CD4-positive, alpha-beta T cell treated with Interleukin-15 for 1 hour (primary cell): ENCODE measurements around the gene ASPRV1.

Experiments used
- DNase-seq: peaks from one replicate; pipeline ENCODE4 v3.0.0-alpha.2; 2020

The ASPRV1 gene

DNA sequence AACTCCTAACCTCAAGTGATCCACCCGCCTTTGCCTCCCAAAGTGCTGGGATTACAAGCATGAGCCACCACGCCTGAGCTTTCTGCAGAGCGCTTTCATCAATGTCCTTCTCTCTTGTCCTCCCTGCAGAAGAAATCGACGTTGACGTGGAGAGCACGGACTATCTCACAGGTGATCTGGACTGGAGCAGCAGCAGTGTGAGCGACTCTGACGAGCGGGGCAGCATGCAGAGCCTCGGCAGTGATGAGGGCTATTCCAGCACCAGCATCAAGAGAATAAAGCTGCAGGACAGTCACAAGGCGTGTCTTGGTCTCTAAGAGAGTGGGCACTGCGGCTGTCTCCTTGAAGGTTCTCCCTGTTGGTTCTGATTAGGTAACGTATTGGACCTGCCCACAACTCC lies 23.5 kb downstream of the ASPRV1 start:
- no peak for DNase-seq

DNA sequence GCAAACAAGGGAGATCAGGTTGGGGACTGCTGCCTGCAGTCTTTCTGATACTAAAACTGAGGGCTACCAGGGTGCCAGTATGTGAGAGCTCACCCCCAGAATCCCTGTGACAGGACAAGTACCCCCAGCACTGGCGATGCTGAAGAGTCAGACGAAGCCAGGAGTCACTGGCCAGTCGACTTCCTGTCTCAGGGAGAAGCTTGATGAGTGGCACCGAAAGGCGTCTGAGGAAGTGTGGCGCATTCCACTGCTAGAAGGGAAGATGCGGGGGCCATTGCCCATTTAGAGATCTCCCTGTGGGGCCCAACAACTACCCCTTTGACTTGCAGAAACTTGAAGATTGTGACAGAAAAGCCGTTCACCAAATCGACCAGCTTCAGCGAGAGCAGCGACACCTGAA lies 24.5 kb downstream of the ASPRV1 start:
- DNase-seq = no peak

DNA sequence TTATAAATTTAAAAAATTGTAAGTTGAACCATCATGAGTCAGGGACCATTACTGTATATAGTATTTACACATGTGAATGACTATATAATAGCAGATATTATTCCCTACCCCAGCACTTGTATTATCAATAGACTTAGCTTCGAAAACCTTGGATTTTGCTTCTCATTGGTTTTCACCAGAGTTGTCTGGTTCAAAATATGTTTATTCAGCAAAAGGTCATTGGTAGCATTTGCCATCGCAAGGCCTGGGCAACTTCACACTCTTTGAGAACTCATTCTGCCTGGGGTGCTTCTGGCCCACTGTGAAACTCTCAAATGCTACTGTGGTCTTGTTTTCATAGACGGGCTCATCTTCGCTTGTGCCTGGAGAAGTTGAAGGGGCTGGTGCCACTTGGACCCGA lies 26.4 kb downstream of the ASPRV1 start:
- no peak for DNase-seq

DNA sequence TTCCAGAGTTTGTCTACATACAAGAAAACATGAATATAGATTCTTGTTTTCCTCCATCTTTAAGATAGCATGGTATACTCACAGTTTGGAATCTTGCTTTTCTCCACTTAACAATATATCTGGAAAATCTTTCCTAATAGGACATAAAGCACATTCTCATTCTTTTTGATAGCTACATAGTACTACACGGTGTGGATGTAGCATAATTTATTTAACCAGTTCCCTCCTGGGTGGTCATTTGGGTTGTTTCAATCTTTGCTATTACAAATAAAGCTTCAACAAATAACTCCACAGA lies 26.9 kb downstream of the ASPRV1 start:
- no peak for DNase-seq

DNA sequence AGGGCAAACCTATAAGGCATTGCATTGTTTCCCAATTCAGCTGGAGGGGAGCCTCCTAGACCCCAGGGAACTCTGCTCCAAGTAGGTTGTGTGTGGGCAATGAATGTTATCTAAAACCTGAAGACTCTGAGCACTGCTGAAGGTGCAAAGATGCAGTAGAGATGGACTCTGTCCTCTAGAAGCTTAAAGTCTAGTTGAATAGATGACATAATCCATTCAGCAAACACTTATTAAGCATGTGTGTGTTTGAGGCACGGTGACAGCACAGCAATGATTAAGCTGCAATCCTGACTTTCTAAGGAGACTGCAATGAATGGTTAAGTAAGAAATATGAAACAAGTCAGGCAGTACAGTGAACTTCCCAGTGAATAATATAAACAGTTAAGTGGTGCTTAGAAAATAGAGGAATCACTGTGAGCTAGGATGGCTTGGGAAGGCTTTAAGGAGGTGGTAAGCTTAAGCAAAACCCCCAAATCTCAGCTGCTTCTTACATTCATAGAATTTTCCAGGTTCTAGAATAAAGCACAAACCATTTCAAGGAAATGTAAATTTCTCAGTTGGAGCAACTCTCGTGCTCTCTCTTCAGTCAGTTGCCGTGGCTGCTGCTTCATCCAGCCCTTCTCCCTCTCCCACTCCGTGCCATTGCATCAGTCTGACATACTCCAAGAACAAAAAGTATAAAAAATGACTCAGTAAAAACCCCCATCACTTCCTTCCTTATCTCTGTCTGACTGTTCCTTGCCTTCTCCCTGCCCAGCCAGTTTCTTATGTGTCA lies 27.4 kb downstream of the ASPRV1 start:
- peak; percentile 43 for DNase-seq

DNA sequence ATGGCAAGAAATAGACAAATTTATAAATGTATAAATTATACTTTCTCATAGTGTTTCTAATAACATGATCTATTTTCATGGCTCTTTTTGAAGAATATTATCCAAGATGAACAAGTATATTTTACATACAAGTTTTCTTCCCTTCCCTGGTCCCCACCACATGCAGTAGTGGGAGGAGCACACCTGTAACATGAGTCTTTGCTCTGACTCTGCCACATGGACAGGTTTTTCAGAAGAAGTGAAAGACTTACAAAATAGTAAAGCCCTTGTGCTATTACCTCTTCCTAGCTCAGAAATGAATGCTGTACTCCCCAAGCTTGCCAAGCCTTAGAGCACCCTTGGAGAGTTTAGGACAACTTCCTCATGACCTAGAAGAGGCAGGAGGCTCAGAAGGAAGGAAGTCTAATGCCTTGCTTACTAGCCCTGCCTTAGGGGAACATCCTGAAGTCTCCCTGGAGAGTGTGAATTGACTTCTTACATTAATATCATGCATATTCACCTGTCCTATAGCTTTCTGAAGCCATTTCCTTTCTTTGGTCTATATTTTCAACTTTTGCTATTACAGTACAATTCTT lies 28.1 kb downstream of the ASPRV1 start:
- no peak for DNase-seq

DNA sequence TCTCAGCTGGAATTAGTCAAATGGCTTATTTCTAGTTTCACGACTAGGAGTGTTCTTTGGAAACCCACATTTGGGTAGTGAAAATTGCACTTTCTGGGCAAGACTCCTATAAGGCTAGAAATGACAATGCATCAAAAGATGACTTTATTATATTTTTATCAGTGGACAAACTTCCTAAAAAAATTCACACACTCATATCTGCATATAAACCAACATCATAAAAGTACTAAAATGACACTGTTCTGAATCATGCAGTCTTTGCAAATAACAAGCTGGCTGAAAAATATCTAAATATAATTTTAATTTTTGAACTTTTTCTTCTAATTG lies 28.9 kb downstream of the ASPRV1 start:
- DNase-seq = no peak

DNA sequence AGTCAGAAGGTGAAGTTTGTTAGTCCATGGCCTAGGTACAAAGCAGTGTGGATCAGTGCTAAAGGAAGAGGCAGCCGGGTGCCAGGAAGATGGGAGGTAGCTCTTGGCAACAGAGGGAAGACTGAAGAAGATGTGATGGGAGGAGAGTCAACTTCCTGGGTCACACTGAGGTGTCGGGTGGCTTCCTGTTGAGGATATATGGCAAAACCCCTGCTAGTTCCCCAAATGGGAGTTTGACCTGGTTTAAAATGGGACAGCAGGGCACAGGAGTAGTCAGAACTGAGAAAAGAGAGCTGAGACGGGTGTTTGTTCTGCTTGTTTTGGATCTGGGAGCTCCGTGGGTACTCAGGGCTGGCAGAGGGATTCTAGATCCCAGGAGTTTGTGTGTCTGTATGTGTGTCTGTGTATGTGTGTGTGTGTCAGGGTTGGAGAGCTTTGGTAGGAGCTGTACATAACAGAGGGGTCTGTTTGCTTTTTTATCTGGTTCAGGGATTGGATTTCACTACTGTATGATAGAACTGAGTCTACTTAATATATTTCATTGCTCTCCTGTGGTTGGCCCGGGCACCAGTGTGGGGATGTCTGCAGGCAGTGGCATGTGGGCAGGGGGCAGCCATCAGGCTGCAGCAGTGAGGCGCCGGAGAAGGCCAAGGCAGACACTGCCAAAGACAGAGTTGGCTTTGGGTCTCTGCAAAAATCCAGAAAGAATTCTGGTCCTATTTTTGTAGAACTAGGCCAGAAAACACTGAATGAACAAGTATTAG lies 29.4 kb downstream of the ASPRV1 start:
- DNase-seq = no peak

DNA sequence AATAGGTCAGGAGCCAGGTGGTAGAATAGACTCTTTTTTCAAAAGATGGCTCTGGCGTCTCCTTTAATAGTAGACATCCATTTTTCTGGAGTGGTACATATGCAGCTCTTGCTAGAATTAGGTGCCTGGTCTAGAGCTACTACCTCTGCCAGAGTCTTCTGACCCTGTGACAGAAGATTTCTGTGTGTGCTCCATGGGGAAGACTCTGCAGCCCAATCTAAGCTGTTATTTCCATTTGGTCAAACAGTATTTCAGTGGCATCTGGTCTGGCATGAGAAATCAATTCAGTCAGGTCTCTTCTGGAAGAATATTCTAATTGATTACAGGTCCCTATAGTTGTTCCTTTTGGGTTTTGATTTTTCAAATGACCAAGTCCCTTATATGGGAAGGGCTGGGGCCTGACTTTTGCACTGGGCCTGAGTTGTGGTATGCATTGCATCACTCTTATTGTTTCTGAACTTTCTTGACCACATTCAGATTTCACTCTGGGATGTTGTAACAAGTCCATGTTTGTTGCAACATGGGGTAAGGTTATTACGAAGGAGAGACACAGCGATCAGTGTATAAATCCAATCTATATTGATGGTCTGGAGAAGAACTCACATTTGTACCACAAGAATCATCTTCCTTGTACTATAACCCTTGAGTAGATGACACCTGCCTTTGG lies 34.4 kb downstream of the ASPRV1 start:
- no peak for DNase-seq

DNA sequence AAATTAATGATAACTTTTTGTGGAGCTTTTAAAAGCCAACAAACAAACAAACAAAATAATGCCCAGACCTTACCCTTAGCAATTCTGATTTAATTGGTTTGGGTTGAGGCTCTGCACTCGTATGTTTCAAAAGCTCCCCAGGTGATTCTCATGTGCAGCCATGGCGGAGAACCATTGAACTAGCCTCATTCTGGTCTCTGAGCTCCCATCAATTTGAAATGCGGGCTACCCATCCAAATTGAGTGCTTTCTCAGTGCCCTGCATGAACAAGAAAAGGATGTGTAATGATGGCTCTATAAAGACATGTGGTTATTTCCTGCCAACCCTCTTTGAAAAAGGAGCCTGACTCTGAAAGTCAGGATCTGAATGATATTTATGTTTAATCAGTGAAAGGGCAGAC lies 38.3 kb downstream of the ASPRV1 start:
- DNase-seq = no peak

DNA sequence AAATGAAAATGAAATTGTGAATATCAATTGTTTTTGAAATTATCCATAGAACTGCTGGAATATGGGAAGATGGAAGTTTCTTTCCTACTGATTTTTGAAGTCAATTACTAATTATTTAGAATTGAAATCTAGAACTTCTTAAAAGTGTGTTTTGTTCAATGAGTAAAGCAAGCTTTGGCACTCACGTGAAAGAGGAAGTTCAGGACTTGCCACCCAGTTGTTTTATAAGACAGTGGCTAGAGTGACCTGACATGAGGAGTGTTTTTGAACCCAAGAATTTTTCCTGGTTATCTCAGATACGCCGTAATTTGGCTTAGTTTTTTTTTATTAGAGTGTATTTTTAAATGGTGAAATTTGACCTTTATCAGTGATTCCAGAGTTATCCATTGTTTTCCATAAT lies 43.0 kb downstream of the ASPRV1 start:
- no peak for DNase-seq

DNA sequence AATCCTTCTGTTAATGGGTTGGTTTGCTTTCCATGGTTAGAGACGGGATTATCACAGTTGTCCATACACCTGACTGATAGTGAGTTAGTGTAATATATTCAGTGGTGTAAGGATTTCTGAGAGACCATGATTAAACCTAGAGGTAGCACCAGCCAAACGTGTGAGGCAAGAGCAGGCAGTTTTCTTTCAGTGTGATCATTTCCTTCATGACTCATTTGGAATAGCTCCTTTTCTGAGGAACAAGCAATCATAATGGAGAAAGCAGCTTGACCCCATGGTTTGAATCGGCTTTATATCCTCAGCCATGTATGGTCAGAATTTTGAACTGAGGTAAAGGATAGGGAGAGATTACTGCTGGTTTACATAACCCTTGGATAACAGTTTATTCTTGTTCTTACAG lies 43.6 kb downstream of the ASPRV1 start:
- DNase-seq = peak; percentile 29

DNA sequence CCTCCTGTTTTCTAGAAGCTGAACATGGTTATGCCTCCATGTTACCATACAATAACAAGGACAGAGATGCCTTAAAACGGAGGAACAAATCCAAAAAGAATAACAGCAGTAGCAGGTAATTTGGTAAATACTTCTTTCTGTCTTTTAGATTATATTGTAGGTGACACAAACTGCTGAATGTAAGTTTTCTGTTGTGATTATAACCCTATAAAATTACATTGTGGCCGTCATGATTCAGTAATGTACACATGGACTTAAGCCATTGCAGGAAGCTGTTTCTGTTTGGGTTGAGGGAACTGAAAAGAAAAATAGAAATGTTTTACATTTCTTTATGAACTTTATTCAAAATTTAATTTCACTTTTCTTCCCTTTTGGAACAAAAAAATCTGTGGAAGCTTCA lies 45.3 kb downstream of the ASPRV1 start:
- DNase-seq = no peak

DNA sequence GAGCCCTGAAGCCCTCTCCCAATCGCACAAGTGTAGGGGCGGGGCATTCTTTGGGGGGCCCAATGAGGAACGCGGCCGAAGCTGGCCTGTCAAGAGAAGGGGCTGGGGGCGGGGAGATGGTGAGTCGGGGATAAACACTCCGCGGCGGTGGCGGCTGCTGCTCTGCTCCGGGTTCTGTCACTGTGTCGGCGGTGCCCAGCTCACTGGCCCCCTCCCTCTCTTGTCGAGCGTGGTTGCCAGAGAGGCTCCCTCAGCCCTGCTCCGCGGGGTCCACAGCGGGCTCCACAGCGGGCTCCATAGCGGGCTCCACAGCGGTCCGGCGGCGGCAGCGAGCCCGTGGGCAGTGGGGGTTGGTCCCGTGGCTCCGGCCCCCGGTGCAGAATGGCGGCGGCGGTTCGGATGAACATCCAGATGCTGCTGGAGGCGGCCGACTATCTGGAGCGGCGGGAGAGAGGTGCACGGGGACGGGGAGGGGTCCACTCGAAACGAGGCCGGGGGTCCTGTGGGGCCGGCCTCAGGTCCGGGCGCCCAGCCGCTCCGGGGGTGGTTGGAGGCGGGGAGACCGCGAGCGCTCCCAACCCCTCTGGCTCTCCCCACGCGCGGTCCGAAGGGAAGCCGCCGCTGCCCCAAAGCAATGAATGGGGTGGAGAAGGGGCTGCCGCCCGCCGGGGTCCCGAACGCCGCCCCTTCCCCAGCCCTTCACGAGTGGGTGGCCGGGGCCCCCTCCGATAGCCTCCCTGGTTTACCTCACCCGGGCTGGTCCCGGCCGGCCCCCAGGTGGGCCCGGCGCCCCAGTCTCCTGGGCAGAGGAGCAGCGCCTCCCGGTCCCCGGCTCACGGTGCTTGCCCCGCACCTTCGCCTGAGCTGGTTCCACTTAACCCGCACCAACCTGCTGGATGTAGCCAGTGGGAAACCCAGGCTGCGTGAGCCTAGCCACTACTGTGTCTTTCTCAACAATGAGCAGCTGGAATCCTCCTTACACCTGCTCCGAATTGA lies 46.2 kb downstream of the ASPRV1 start, which contains the start of gene MXD1:
MXD1 (plus strand) TSS at position 160 of the 996 bp plus-strand sequence; CDS start at position 382, 222 bp downstream.
- peak; percentile 31 for DNase-seq

DNA sequence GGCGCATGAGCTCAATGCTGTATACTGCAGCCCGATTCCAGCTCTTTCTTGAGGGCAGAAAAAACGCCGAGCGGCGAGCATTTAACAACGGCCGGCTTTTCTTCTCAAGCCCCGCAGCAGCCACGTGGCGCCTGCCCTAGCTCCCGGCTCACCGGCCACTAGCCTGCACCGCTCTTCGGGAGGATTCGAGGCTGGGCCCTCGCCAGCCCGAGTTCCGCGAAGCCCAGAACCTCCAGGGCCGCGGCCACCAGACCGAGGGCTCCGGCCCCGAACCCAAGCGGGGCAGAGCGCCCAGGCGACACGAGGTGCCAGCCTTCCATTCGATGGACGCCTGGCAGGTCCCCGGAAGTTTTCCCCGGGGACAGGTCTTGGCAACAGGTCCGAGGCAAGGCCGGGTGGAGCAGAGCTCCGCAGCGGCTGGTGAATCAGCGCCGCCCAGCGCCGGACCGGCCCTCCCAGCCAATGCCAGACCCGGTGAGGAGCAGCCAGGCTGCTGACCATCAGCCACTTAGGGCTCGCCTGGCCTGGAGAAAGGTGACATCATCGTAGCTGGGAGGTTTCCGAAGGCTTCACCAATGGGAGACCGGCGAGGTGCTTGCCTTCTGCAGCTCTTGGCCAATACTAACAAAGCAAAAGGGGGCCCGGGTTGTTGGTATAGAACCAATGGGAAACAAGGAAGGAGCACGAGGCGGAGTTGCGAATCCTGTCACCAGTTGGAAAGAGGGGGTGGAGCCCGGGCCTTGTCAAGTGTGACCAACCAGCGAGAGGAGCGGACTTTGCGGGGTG lies 47.1 kb downstream of the ASPRV1 start:
- DNase-seq = peak; percentile 100

DNA sequence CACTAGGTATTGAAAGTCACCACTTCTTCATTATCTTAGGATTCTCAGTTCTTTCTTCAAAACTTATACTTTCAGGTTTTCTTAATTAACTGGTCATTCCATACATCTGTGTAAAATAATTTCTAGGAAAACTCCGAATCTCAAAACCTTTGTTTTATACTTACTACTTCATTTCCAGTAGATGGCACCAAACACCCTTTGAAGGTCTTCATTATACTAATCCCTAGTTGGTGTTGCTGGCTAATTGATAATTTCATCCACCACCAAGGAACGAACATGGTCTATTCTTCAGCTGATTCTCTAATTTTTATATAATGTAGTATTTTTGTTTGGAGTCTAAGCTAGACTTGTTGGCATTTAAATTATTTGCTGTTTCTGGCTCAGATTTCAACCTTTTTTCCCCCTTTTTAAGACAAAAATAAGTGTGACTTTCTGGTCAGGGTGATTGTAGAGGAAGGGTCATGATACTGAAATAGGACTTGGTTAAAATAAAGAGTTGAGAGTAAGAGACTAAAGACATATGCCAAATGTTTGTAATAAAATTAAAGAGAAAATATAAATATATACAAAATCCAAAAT lies 49.4 kb downstream of the ASPRV1 start:
- DNase-seq = no peak
